GM21360 (cell line): Measurements from ENCODE around the gene ANXA11.

Experiments
- ATAC-seq: cut with Tn5 transposase; IDR thresholded peaks from one replicate; pipeline ENCODE4 v1.9.1; 2021; ENCODE audit warnings: mild to moderate bottlenecking, moderate library complexity; ENCODE audit not compliant: unreplicated experiment

ANXA11 gene

DNA sequence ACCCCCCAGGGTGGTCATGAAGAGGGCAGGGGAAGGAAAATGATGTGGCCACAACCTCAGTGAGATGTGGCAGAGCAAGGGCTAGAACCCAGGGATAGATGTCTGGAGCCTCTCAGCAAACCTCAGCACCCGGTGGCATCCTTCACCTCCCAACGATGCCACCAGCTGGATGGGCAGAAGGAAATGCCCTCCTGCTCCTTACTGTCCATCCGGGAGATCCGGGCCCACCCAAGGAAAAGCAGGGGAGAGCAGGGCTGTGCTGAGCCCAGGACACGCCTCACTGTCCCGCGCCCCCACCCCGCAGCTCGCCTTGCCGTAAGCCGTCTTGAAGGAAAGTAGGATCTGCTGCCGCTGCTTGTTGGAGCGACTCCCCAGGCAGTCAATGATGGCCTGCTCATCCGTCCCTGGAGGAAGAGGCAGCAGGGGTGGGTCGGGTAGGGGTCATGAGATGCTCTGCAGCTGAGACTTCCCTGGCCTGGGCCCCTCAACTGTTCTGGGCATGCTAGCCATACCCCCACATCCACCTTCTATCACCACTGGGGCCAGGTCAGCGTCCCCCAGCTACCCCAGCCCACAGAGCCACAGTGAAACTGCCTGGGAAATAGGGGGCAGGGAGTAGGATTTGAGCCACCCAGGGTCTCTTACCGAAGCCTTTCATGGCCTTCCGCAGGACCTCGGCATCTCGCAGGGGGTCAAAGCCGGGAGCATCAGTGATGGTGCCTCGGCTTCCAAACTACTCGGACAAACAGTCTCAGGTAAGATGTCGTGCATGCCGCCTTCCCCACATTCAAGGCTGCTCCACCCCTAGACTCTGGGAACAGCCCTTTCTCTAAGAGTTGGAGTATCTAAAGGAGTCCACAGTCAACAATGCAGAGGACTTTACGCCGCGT lies 38.5 kb downstream of the ANXA11 start:
- no peak for ATAC-seq

DNA sequence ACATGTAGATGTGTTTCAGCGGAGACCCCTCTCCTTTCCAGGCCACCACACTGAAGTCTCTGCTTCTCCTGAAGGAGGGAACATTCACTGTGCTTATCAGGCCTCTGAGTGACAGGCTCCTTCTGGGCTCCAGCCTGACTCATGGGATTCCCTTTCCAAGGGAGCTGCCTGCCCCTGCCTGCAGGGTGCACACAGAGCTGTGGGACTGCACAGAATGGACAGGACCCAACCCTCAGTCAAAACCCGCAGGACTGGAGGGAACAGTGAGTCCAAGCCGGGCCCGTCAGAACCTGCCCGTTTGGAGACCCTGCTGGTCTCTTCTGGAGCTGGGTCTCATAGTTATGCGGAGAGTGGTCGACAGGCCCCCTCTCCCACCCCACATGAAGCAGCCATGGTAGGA lies 40.2 kb downstream of the ANXA11 start:
- no peak for ATAC-seq

DNA sequence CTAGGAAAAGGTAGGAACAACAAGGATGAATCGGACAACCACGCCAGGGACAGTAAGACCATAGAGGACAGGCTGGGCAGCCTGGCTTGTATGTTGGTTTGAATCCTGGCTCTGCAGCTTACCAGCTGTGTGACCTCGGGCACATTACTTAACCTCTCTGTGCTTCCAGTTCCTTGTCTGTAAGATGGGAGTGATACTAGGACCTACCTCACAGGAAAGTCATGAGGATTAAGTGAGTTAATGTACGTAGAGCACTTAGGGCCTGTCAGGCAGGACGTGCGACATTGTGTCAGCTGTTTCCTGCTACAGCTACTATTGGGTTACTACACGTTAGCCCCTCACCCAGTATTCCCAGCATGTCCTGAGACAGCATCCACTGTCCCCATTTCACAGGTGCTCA lies 40.7 kb downstream of the ANXA11 start:
- no peak for ATAC-seq

DNA sequence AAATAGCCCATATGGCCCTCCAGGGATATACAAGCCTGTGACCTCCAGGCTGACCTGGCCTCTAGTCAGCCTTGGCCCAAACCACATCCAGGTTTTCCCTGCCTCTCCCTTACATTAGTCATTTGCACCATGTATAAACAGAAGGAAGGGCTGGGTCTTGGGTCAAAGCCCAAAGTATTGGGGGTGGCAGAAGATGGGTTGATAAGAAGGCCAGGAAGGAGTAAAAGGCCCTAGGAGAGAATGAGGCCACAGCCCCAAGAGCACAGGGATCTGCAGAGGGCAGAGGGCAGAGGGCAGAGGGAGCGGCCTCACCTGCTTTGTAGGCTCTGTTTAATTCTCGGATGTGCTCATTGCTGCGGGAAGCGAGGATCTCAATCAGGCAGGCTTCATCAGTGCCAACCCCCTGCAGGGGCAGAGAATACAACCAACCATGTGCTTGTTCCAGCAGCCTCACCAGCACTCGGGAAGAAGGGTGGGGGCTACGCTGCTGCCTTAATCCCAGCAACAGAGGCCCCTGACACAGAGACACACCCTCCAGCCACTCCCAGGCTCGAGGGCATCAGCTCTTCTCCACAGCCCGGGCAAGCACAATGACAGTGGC lies 41.5 kb downstream of the ANXA11 start:
- no peak for ATAC-seq

DNA sequence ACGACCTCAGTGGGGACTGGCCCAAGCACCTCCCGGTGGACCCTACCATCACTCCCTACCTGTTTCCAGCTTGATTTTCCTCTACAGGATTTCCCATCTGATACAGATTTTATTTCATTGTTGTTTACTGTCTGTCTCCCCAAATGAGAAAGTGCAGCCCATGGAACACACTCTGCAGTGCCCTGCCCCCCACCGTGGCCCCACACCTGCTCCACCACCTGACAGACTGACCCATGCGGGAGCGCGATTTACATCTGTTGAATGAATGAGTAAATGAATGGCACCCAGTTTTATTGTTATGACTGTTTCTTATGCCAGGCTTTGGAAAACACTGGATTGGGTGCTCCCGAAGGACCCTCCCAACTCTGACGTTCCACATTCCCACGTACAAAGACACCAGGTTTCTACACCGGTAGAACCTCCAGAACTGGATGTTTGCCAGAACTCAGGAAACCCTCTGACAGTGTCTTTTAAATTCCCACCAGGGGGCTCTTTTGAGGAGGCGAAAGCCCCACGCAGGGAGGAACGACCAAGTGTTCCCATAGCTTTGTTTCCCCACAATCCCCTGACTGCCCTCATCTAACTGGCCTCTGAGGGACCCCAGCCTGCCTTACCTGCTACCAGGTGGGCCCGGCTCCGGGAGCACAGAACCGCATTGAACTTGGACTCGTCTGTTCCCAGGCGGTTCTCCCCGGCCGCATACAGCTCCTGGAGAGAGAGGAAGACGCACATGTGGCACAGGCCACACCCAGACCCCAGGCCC lies 43.8 kb downstream of the ANXA11 start:
- no peak for ATAC-seq

DNA sequence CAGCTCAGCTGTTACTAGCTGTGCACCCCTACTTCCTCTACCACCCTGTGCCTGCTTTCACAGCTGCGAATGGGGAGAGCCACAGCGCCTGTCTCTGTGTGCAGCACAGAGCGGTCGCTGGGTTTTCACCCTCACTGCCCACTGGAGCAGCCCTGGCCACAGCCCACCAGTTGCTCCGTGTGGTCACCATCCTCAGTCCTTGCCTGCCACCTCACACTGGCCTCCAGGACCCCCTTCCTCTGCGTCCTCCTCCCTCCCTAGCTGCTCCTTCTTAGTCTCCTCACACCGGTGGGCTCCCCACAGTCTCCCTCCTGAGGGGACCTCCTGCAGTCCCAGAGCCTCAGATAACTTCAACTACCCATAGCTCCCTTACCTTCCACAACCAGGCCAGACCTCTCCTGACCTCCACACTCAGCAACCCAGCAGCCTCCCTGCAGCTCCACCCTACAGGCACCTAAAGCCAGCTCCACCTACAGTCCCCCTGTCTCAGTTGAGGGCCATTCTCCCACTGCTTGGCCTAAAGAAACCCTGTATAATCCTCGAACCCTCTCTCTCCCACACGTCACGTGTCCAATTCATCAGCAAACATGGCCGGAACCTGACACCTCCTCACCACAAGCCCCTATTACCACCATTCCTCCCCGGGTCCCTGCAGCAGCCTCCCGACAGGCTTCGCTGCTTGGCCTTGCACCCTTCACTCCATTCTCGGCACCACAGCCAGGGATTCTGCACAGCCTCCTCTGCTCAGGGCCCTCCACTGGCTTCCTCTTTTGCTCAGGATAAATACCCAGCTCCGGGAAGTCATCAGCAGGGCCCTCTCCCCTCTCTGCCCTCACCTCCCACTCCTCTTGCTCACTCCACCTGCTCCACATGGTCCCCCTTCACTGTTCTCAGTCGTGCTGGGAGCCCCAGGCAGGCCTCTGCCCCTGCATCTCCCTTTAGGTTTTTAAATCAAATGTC lies 44.7 kb downstream of the ANXA11 start:
- ATAC-seq, result no peak

DNA sequence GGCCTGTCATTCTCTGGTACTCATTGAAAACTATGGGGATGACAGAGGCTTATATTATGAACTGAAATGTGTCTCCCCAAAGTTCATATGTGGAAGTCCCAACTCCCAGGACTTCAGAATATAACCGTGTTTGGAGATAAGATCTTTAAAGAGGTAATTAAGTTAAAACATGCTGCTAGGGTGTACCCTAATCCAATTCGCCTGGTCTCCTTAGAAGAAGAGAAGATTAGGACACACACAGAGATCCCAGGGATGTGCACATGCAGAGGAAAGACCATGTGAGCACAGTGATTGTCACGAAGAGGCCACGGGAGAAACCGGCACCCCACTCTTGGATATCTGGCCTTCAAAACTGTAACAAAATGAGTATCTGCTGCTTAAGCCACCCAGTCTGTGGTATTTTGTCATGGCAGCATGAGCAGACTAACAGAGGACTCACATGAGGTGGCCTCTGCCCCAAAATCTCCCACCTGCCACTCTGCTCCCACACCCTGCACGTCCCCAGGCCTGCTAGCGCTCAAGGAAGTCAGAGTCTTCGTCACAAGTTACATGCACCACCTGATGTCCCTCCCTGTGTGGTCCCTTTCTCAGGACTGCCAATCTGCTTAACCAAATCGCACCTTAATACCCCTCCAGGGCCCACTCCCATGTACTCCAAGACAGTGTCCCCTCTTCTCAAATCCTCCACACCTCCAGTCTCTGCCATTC lies 46.0 kb downstream of the ANXA11 start:
- no peak for ATAC-seq

DNA sequence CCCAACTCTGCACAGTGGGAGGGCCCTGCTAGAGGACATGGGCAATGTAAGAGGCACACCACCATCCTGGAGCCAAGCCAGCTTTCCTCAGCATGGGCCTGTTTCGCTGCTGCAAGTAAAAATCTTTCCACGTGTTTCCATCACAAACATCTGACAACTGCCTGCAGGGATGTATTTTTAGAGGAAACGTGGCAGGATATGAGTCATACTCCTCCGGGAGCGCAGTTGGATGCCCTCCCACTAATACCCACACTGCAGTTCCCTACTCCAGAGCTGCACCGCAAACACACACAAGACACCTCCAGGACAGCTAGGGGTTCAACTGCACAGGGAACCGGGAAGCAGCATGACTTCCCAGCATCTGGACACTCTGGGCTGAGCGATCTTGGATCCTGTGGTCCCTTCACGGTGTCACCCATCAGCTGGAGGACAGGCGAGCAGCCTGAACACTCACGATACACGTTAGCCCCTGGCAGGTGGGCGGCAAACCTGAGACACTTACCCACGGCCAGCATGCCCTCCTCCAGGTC lies 46.7 kb downstream of the ANXA11 start:
- no peak for ATAC-seq

DNA sequence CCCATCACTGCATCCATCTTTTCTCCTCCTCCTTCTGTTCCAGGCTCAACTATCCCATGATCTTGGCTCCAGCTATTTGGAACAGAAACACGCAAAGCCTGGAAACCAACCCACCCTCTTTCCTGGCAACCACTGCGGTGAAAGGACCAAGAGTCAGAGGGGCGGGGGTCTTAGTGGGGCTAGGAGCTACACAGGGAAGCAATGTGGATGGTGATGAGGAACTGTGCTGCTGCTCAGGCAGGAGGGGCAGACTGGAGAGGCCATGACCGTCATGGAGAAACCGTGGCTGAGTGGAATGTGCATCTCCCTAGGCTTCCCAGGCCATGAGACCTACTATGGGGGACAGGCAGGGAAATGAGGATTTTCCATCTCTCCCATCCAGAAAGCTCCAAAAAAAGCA lies 47.2 kb downstream of the ANXA11 start:
- no peak for ATAC-seq

DNA sequence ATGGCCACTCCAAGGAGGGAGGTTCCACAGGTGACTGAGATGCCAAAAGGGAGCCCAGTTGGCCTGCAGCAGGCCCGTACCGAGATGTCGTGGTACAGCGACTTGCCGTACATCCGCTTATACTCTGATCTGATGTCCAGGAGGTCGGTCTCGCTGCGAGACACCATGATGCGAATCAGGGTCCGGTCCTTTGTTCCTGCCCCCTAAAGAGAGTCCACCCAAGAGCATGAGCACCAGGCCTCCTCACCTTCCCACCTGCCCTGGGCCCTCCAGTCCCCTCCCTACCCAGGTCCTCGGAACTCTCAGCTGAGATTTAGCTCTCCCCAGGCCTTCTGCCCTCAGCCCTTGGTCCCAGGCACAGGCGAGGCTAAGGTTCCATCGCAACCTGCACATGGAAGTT lies 47.8 kb downstream of the ANXA11 start:
- ATAC-seq, result no peak

DNA sequence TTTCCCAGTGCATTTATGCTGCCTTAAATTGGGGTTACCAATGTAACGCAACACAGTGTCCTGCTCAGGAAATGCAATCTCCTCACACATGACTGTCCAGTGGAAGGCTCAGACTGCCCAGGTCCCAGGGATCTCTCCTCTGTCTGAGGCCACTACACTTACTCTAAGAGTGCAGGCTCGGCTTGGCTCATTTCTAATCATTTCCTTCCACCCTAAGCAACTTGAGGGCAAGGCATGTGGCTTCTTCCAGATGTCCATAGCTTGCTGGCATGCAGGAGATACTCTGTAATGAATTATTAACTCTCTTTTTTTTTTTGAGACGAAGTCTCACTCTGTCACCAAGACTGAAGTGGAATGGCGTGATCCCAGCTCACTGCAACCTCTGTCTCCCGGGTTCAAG lies 49.1 kb downstream of the ANXA11 start:
- no peak for ATAC-seq

DNA sequence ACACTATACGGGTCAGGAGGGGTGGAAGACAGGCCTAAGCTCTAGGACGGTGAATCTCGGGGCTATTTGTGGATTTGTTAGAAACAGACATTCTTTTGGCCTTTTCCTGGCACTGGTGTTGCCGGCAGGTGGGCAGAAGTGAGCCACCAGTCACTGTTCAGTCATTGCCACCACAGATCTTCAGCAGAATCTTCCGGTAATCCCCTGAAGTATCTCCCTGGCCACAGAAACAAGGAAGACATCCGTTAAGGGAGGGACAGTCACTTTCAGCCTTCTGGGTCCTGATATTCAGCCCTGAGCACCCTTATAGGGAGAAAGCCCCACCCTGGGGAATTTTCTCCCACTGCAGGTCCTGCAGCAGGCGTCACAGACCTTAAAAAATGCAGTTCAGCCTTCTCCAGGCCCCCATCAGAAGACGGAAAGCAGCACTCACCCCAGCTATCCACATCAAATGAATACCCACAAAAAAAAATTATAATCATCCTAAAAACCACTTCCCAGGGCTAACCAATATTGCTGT lies 49.6 kb downstream of the ANXA11 start:
- ATAC-seq, result no peak

DNA sequence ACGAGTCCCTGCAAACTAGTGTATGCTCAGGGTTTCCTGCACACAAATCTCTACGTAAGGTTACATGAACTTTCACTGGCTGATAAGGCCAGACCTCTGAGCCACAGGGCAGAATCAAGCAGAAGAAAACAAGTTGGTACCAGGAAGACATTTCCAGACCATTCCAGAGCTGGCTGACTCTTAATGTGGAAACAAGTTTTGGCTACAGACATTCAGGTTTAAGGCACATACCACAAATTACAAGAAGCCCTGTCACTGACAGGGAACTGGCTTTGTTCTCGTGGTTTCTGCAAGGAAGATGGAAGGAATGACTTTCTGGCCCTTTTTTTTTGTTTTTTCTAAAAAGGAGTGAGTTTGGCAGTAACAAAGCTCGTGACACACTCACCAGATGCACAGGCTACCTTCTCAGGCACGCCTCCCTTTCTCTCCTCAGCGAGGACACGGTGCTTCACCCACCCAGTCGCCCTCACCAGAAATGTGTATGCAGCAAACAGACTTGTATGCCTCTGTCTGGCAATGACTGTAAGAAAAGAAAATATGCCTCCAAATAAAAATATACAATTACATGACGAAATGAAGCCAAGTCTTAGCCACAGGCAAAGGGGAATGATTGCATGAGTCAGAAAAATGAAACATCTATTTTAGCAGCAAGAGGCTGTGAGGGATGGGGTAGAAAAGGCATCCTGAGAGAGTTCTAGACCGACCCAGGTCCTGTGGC lies 50.2 kb downstream of the ANXA11 start:
- ATAC-seq, result no peak

DNA sequence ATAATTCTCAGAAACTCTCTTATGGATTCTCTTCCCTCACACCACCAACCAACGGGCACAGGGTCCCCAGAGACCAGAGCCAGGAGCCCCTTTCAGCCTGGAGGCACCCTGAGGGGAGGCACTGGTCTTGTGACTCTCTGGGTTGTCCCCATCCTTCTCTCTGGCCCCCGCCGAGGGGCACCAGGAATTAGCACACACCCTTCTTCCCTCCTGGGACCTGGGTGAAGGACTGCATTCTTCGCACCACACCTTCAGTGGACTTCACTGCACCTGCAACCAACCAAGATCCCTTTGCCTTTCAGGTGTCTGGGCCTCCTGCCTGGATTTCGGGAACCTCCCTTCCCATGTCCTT lies 50.7 kb downstream of the ANXA11 start:
- ATAC-seq, result no peak

DNA sequence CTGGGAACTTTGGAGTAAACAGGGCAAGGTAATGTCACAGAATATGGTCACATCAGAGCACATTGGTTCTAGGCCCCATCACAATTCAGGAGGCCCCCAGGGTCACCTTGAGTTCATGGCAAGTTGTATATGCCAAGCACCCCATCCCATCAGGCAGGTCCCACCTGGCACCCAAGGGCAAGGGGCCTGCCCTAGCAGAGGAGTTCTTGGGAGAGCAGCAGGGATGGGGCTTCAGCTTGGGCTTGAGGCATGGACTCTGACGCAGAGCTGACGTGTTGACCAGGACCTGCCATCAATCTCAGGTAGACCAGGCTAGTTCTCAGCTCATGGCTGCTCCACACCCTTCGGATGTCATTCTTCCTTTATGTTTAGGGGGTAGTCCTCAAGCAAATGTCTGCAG lies 51.9 kb downstream of the ANXA11 start:
- ATAC-seq, result no peak

DNA sequence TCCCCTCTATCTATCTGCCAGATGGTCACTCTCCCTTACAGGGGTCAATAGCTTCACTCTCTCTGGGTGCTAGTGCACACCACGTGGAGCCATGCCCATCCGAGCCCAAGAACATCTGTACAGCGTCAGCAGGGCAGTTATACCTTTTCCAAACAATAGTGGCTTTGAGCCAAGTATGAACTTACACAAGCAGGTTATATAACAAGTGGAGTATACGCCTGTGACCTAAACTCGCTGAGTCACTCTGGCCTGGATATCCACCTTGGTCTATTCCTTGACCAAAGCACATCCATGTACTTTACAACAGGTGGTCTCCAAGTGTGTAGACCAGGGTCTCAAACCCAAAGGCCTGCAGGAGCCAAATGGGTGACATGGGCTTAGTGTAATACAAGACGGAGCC lies 52.5 kb downstream of the ANXA11 start:
- no peak for ATAC-seq

DNA sequence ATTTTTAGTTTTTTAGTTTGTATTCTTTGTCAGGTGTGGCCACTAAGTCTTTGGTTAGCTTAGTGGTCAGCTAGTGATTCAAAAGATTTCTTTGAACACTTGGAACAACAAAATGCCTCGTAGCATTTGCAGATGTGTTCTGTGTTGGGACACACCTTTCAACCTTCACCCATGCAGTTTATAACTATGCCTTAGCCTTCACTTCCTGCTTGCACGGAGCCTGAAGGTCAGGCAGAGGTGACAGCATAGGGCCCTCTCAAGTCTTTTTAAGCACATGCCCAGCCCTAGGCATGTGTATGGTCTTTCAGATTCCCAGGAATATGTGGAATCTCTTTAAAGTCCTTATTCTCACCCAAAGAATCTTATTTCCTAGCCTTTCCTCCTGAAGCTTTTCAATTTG lies 55.2 kb downstream of the ANXA11 start:
- ATAC-seq, result no peak

DNA sequence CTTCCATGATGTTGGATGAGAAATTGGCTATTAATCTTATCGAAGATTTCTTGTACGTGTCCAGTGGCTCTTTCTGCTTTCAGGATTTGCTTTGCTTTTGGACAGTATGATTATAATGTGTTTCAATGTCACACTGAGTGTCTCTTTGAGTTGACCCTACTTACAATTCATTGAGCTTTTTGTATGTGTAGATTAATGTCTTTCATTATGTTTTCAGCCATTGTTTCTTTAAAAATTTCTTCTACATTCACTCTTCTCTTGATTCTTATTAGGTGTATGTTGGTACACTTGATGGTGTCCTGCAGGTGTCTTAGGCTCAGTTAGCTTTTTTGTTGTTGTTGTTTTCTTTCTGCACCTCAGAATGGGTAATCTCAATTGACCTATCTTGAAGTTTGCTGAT lies 56.2 kb downstream of the ANXA11 start:
- ATAC-seq, result no peak

DNA sequence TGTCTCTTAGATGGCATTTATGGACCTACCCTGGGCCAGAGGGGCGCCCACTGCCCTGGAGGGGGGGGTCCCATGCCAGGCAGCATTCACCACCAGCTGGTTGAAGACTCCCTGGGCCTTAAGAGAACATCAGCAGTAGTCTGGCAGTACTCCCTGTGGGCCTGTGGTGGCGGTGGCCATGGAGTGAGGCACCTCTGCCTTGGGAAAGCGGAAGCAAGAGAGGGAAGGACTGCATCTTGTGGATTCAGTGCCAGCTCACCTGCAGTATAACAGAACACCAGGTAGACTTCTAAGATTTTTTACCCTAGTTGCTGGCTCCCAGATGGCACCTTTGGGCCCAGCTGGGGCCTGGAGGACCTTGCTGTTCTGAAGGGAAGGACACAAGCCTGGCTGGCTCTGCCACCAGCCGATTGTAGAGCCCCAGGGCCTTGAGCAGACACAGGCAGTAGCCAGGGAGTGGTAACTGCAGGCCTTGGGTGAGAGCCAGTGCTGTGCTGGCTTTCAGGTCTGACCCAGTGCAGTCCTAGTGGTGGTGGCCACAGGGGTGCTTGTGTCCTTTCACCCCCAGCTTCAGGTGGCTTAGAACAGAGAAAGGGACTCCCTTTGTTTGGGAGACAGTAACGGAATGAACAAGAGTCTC lies 57.1 kb downstream of the ANXA11 start:
- no peak for ATAC-seq
